ENCODE measurements around the gene SMIM12.

Gene SMIM12

GRCh38 chr1:34896612-34897011 lies 37.1 kb upstream of the SMIM12 start:
- H3K9me3 Mint-ChIP-seq, result peaks cover 8% of the 10 kb centered on the region
- peaks cover 5% of the 10 kb centered on the region for H3K4me1 Mint-ChIP-seq
- ATAC-seq (replicated peaks; ENCODE audit: extremely low read depth, poor library complexity, severe bottlenecking), result no peak

GRCh38 chr1:34889705-34890104 lies 30.2 kb upstream of the SMIM12 start:
- ATAC-seq (replicated peaks; ENCODE audit: extremely low read depth, poor library complexity, severe bottlenecking) (no peak), DNase-seq (ENCODE audit: low spot score in 2 of 2) (no peak)
- H3K9me3 Mint-ChIP-seq, result peaks cover 9% of the 10 kb centered on the region
- H3K27ac Mint-ChIP-seq (ENCODE audit: low read depth), result no peak overlapping the region
- H3K4me3 Mint-ChIP-seq, result no peak overlapping the region
- peaks cover 5% of the 10 kb centered on the region for H3K4me1 Mint-ChIP-seq
- peaks cover 63% of the 10 kb centered on the region for H3K27me3 Mint-ChIP-seq
- peaks cover 3% of the 10 kb centered on the region for H3K36me3 Mint-ChIP-seq (ENCODE audit: insufficient read depth)

More at GRCh38 chr1:34896612-34897011, 37.1 kb upstream of the SMIM12 start:
- no peak for DNase-seq (ENCODE audit: low spot score in 2 of 2)
- Mint-ChIP-seq H3K36me3 (ENCODE audit: insufficient read depth) (no peaks in the 10 kb centered on the region), H3K27ac (ENCODE audit: low read depth) (no peak overlapping the region), H3K4me3 (no peak overlapping the region), H3K27me3 (peaks cover 24% of the 10 kb centered on the region)

GRCh38 chr1:34887593-34887992 lies 28.0 kb upstream of the SMIM12 start:
- peaks cover 6% of the 10 kb centered on the region for H3K4me1 Mint-ChIP-seq
- no peak for DNase-seq (ENCODE audit: low spot score in 2 of 2)
- H3K4me3 Mint-ChIP-seq, result no peak overlapping the region
- H3K27ac Mint-ChIP-seq (ENCODE audit: low read depth), result no peak overlapping the region
- peaks cover 79% of the 10 kb centered on the region for H3K27me3 Mint-ChIP-seq
- H3K9me3 Mint-ChIP-seq, result peaks cover 9% of the 10 kb centered on the region
- peaks cover 3% of the 10 kb centered on the region for H3K36me3 Mint-ChIP-seq (ENCODE audit: insufficient read depth)
- no peak for ATAC-seq (replicated peaks; ENCODE audit: extremely low read depth, poor library complexity, severe bottlenecking)

- DNase-seq (ENCODE audit: low spot score in 2 of 2), result no peak
- peaks cover 3% of the 10 kb centered on the region for H3K36me3 Mint-ChIP-seq (ENCODE audit: insufficient read depth)
- peaks cover 69% of the 10 kb centered on the region for H3K27me3 Mint-ChIP-seq
- H3K4me1 Mint-ChIP-seq, result peaks cover 6% of the 10 kb centered on the region
- H3K9me3 Mint-ChIP-seq, result no peaks in the 10 kb centered on the region
- H3K27ac Mint-ChIP-seq (ENCODE audit: low read depth), result no peak overlapping the region
- peak overlapping the region; percentile 78 for H3K4me3 Mint-ChIP-seq
- ATAC-seq (replicated peaks; ENCODE audit: extremely low read depth, poor library complexity, severe bottlenecking), result peak; percentile 49
These were observed 26.1 kb upstream of the SMIM12 start for GRCh38 chr1:34885405-34886247.

- Mint-ChIP-seq H3K4me3 (peak overlapping the region; percentile 78), H3K9me3 (no peaks in the 10 kb centered on the region), H3K4me1 (peaks cover 6% of the 10 kb centered on the region), H3K27ac (ENCODE audit: low read depth) (no peak overlapping the region), H3K36me3 (ENCODE audit: insufficient read depth) (peaks cover 3% of the 10 kb centered on the region), H3K27me3 (peaks cover 62% of the 10 kb centered on the region)
- ATAC-seq (replicated peaks; ENCODE audit: extremely low read depth, poor library complexity, severe bottlenecking), result no peak
- no peak for DNase-seq (ENCODE audit: low spot score in 2 of 2)
These were observed 25.4 kb upstream of the SMIM12 start for GRCh38 chr1:34884961-34885360.

- H3K9me3 Mint-ChIP-seq, result no peaks in the 10 kb centered on the region
- H3K27me3 Mint-ChIP-seq, result peaks cover 58% of the 10 kb centered on the region
- no peak overlapping the region for H3K27ac Mint-ChIP-seq (ENCODE audit: low read depth)
- H3K4me3 Mint-ChIP-seq, result peak overlapping the region; percentile 78
- no peak for ATAC-seq (replicated peaks; ENCODE audit: extremely low read depth, poor library complexity, severe bottlenecking)
- H3K4me1 Mint-ChIP-seq, result peaks cover 6% of the 10 kb centered on the region
- DNase-seq (ENCODE audit: low spot score in 2 of 2), result no peak
- peaks cover 3% of the 10 kb centered on the region for H3K36me3 Mint-ChIP-seq (ENCODE audit: insufficient read depth)
These were observed 25.0 kb upstream of the SMIM12 start for GRCh38 chr1:34884536-34884935.

- peaks cover 54% of the 10 kb centered on the region for H3K27me3 Mint-ChIP-seq
- no peaks in the 10 kb centered on the region for H3K36me3 Mint-ChIP-seq (ENCODE audit: insufficient read depth)
- no peak overlapping the region for H3K27ac Mint-ChIP-seq (ENCODE audit: low read depth)
- no peak overlapping the region for H3K4me3 Mint-ChIP-seq
- ATAC-seq (replicated peaks; ENCODE audit: extremely low read depth, poor library complexity, severe bottlenecking), result no peak
- H3K4me1 Mint-ChIP-seq, result no peaks in the 10 kb centered on the region
- DNase-seq (ENCODE audit: low spot score in 2 of 2), result no peak
- H3K9me3 Mint-ChIP-seq, result no peaks in the 10 kb centered on the region
These were observed 19.7 kb upstream of the SMIM12 start for GRCh38 chr1:34879230-34879629.

- no peak overlapping the region for H3K27ac Mint-ChIP-seq (ENCODE audit: low read depth)
- no peaks in the 10 kb centered on the region for H3K4me1 Mint-ChIP-seq
- ATAC-seq (replicated peaks; ENCODE audit: extremely low read depth, poor library complexity, severe bottlenecking), result no peak
- DNase-seq (ENCODE audit: low spot score in 2 of 2), result no peak
- no peak overlapping the region for H3K4me3 Mint-ChIP-seq
- H3K36me3 Mint-ChIP-seq (ENCODE audit: insufficient read depth), result no peaks in the 10 kb centered on the region
- no peaks in the 10 kb centered on the region for H3K9me3 Mint-ChIP-seq
- H3K27me3 Mint-ChIP-seq, result peaks cover 66% of the 10 kb centered on the region
These were observed 16.9 kb upstream of the SMIM12 start for GRCh38 chr1:34876406-34876805.

- Mint-ChIP-seq H3K4me1 (no peaks in the 10 kb centered on the region), H3K36me3 (ENCODE audit: insufficient read depth) (peaks cover 4% of the 10 kb centered on the region), H3K27me3 (peaks cover 72% of the 10 kb centered on the region), H3K27ac (ENCODE audit: low read depth) (no peak overlapping the region), H3K9me3 (no peaks in the 10 kb centered on the region), H3K4me3 (no peak overlapping the region)
- no peak for DNase-seq (ENCODE audit: low spot score in 2 of 2)
- ATAC-seq (replicated peaks; ENCODE audit: extremely low read depth, poor library complexity, severe bottlenecking), result no peak
These were observed 14.9 kb upstream of the SMIM12 start for GRCh38 chr1:34874296-34874952.

GRCh38 chr1:34872133-34872503 lies 12.6 kb upstream of the SMIM12 start:
- peaks cover 63% of the 10 kb centered on the region for H3K27me3 Mint-ChIP-seq
- peaks cover 4% of the 10 kb centered on the region for H3K36me3 Mint-ChIP-seq (ENCODE audit: insufficient read depth)
- H3K4me1 Mint-ChIP-seq, result peaks cover 9% of the 10 kb centered on the region
- H3K9me3 Mint-ChIP-seq, result no peaks in the 10 kb centered on the region
- no peak overlapping the region for H3K4me3 Mint-ChIP-seq
- H3K27ac Mint-ChIP-seq (ENCODE audit: low read depth), result no peak overlapping the region
- ATAC-seq (replicated peaks; ENCODE audit: extremely low read depth, poor library complexity, severe bottlenecking) (no peak), DNase-seq (ENCODE audit: low spot score in 2 of 2) (no peak)

- peaks cover 58% of the 10 kb centered on the region for H3K27me3 Mint-ChIP-seq
- no peak for ATAC-seq (replicated peaks; ENCODE audit: extremely low read depth, poor library complexity, severe bottlenecking)
- H3K4me3 Mint-ChIP-seq, result no peak overlapping the region
- DNase-seq (ENCODE audit: low spot score in 2 of 2), result no peak
- H3K36me3 Mint-ChIP-seq (ENCODE audit: insufficient read depth), result peaks cover 4% of the 10 kb centered on the region
- H3K4me1 Mint-ChIP-seq, result peaks cover 13% of the 10 kb centered on the region
- H3K27ac Mint-ChIP-seq (ENCODE audit: low read depth), result no peak overlapping the region
- no peaks in the 10 kb centered on the region for H3K9me3 Mint-ChIP-seq
These were observed 12.0 kb upstream of the SMIM12 start for GRCh38 chr1:34871443-34872132.

GRCh38 chr1:34870395-34870794 lies 10.8 kb upstream of the SMIM12 start:
- H3K27ac Mint-ChIP-seq (ENCODE audit: low read depth), result no peak overlapping the region
- peaks cover 13% of the 10 kb centered on the region for H3K4me1 Mint-ChIP-seq
- no peak overlapping the region for H3K4me3 Mint-ChIP-seq
- H3K27me3 Mint-ChIP-seq, result peaks cover 46% of the 10 kb centered on the region
- DNase-seq (ENCODE audit: low spot score in 2 of 2), result no peak
- no peaks in the 10 kb centered on the region for H3K9me3 Mint-ChIP-seq
- no peak for ATAC-seq (replicated peaks; ENCODE audit: extremely low read depth, poor library complexity, severe bottlenecking)
- H3K36me3 Mint-ChIP-seq (ENCODE audit: insufficient read depth), result peaks cover 11% of the 10 kb centered on the region

Measured in central memory CD8-positive, alpha-beta T cell (primary cell).